Fibroblast of villous mesenchyme (primary cell): ENCODE data around the gene FAM43A. TPM values are rescaled to one million over a fixed set of nuclear protein-coding genes. Genes with fewer than 3 reads are reported as not detected.

ENCODE experiments used
- DNase-seq: peaks from one replicate; pipeline ENCODE4 v3.0.0-alpha.2; 2010; ENCODE audit warnings: low read depth
- H3K4me3 ChIP-seq: 2 replicates; pipeline ENCODE4 v1.5.1; 2011; ENCODE audit warnings: low read depth, mild to moderate bottlenecking, low read length
- CTCF ChIP-seq: IDR thresholded peaks from 2 replicates; pipeline ENCODE4 v1.5.1; 2012; ENCODE audit warnings: low read depth, mild to moderate bottlenecking, low read length; ENCODE audit not compliant: insufficient read depth
- total RNA-seq: library from RNA; depleted of rRNA; stranded (reverse); fragments of >200 nt; gene quantifications from 2 replicates; pipeline ENCODE4 v1.2.3, GENCODE V29; 2012

The FAM43A gene
- total RNA-seq, 1 donor = 22.0 TPM

GRCh38 chr3:194688946-194689345 lies 3.3 kb downstream of the FAM43A start:
- no peak for DNase-seq
- TF ChIP-seq CTCF = no peak
- peak overlapping the region; percentile 24 for H3K4me3 ChIP-seq

GRCh38 chr3:194689493-194689944 lies 3.8 kb downstream of the FAM43A start:
- TF ChIP-seq CTCF = no peak
- peak; percentile 80 for DNase-seq
- peak overlapping the region; percentile 24 for H3K4me3 ChIP-seq

GRCh38 chr3:194690501-194691372 lies 5.1 kb downstream of the FAM43A start:
- no peak for TF ChIP-seq CTCF
- DNase-seq = no peak
- no peak overlapping the region for H3K4me3 ChIP-seq

- no peak overlapping the region for H3K4me3 ChIP-seq
- no peak for TF ChIP-seq CTCF
- no peak for DNase-seq
Observed at GRCh38 chr3:194691481-194692283, 6.0 kb downstream of the FAM43A start.

- H3K4me3 ChIP-seq = no peak overlapping the region
- DNase-seq = no peak
- TF ChIP-seq CTCF = no peak
Observed at GRCh38 chr3:194696702-194697101, 11.0 kb downstream of the FAM43A start.

GRCh38 chr3:194702545-194702944 lies 16.9 kb downstream of the FAM43A start:
- TF ChIP-seq CTCF = no peak
- H3K4me3 ChIP-seq = no peak overlapping the region
- no peak for DNase-seq
